Sigmoid colon (tissue), 3 donors: ENCODE measurements around the gene TSEN2.

Experiments used
- CTCF ChIP-seq, 4 experiments: fragments of 450-650 bp in 3 of 4; fragments of 200-600 bp in 1 of 4; IDR thresholded peaks; one replicate each; pipeline ENCODE4 v1.5.1; 2016 to 2019; ENCODE audit warnings: antibody characterized with exemption in 4 of 4, mild to moderate bottlenecking in 3 of 4, moderate library complexity in 2 of 4
- POLR2A ChIP-seq, 2 donors: fragments of 450-650 bp; IDR thresholded peaks; one replicate each; pipeline ENCODE4 v1.6.1; 2016; ENCODE audit warnings: antibody characterized with exemption in 2 of 2, mild to moderate bottlenecking in 2 of 2, moderate library complexity in 2 of 2

GRCh38 chr3:12477256-12477655 lies 7.0 kb upstream of the TSEN2 start:
- no peak for TF ChIP-seq CTCF (IDR thresholded peaks at IDR 0.05)
- TF ChIP-seq POLR2A (IDR thresholded peaks at IDR 0.05): no peak
